Sigmoid colon (tissue), 4 donors: ENCODE measurements around the gene UGT2B11.
"Not testable (repeated sequence)": the region's sequence is repeated elsewhere in the genome, so short reads cannot be mapped to it uniquely, and the experiment has no call there.

Source experiments
- CTCF ChIP-seq, 4 experiments: fragments of 450-650 bp in 3 of 4; fragments of 200-600 bp in 1 of 4; IDR thresholded peaks; one replicate each; pipeline ENCODE4 v1.5.1; 2016 to 2019; ENCODE audit warnings: antibody characterized with exemption in 4 of 4, mild to moderate bottlenecking in 3 of 4, moderate library complexity in 2 of 4
- POLR2A ChIP-seq, 2 donors: fragments of 450-650 bp; IDR thresholded peaks; one replicate each; pipeline ENCODE4 v1.6.1; 2016; ENCODE audit warnings: antibody characterized with exemption in 2 of 2, mild to moderate bottlenecking in 2 of 2, moderate library complexity in 2 of 2
- POLR2AphosphoS5 ChIP-seq, 4 donors: sonication (generic); formaldehyde crosslinking; IDR thresholded peaks; one replicate each; pipeline ENCODE4 v1.6.1; 2017; ENCODE audit warnings: antibody characterized with exemption in 4 of 4

GRCh38 chr4:69169171-69169570, 45.4 kb downstream of the UGT2B11 start:
- not testable (repeated sequence) for TF ChIP-seq POLR2A, POLR2AphosphoS5, CTCF (IDR thresholded peaks at IDR 0.05)
